ENCODE measurements around the gene GMPPA. TPM values are rescaled to one million over a fixed set of nuclear protein-coding genes. Genes with fewer than 3 reads are reported as not detected.

GMPPA gene
- total RNA-seq, 2 experiments from 2014 or later = 25.2 to 28.4 TPM

DNA sequence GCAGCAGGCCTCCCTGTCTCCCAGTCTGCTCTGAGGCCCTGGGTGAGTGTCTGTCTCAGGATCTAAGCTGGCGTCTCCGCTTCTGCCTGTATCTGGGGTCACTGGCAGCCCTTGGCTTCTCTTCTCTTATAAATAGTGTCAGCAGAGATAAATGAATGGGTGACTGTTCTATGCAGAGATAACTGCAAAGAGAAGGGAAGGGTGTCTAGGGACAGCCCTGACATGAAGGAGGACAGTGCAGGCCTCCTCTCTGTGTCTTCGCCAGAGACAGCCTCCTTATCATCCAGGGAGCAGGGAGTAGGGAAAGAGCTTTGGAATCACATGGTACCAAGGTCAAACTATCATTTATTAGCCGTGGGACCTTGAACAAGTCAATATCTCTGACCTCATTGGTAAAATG lies 28.3 kb upstream of the GMPPA start:
- intact Hi-C loops (cut with micrococcal nuclease) = no loop called here
- H3K27me3 Mint-ChIP-seq (ENCODE audit: low read depth) = no peaks in the 10 kb centered on the region
- H3K9me3 Mint-ChIP-seq = no peaks in the 10 kb centered on the region
- no peaks in the 10 kb centered on the region for H3K4me1 Mint-ChIP-seq (ENCODE audit: low read depth)
- CTCF ChIA-PET = interaction anchor here (1.4 kb wide), 1 partner anchor 59 kb away, joined by 7 read pairs; no protein-coding TSS in a partner anchor
- no peak for DNase-seq
- H3K4me3 Mint-ChIP-seq = no peak overlapping the region
- no peaks in the 10 kb centered on the region for H3K36me3 Mint-ChIP-seq (ENCODE audit: low read depth)
- no peak overlapping the region for H3K27ac Mint-ChIP-seq

DNA sequence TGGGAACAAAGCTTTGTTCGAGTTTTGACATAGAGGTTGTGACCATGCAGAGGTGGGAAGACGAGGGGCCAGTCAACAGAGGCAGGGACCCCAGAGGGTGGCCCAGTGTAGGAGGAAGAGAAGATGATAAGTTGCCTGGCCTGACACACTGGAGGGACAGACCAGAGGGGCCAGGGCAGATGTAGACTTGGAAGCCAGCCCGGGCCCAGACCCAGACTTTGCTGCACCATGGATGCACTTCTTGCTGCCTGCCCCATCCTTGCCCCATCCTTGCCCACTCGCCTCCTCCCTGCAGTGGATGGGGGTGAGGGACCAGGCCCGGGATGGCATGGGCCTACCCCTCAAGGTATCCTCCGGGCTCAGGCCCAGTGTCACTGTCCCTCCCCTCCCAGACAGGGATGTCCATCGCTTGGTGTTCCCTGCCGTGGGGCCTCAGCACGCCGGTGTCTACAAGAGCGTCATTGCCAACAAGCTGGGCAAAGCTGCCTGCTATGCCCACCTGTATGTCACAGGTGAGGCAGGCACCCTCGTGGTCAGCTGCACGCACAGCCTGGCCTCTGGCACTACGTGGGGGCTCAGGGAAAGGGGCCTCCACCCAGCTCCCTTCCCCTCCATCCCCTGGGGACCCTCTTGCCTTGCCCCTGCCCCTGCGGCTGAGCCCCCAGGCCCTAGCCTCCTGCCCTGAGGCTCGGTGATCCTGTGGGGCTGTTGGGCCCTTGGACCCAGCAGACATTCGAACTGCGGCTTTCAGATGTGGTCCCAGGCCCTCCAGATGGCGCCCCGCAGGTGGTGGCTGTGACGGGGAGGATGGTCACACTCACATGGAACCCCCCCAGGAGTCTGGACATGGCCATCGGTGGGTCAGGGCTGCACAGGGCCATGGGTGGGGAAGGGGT lies 27.0 kb upstream of the GMPPA start:
- Mint-ChIP-seq H3K27ac (no peak overlapping the region), H3K27me3 (ENCODE audit: low read depth) (peaks cover 2% of the 10 kb centered on the region), H3K4me3 (no peak overlapping the region), H3K36me3 (ENCODE audit: low read depth) (no peaks in the 10 kb centered on the region), H3K4me1 (ENCODE audit: low read depth) (peaks cover 4% of the 10 kb centered on the region), H3K9me3 (no peaks in the 10 kb centered on the region)
- no peak for DNase-seq
- CTCF ChIA-PET = interaction anchor here (0.7 kb wide), 1 partner anchor 11 kb away, joined by 3 read pairs; no protein-coding TSS in a partner anchor
- intact Hi-C loops (cut with micrococcal nuclease) = no loop called here

GRCh38 chr2:219472629-219473187 lies 26.0 kb upstream of the GMPPA start:
- no peaks in the 10 kb centered on the region for H3K9me3 Mint-ChIP-seq
- DNase-seq = no peak
- H3K4me1 Mint-ChIP-seq (ENCODE audit: low read depth) = peaks cover 4% of the 10 kb centered on the region
- no peak overlapping the region for H3K27ac Mint-ChIP-seq
- H3K27me3 Mint-ChIP-seq (ENCODE audit: low read depth) = peaks cover 2% of the 10 kb centered on the region
- no peak overlapping the region for H3K4me3 Mint-ChIP-seq
- intact Hi-C loops (cut with micrococcal nuclease) = no loop called here
- H3K36me3 Mint-ChIP-seq (ENCODE audit: low read depth) = no peaks in the 10 kb centered on the region
- CTCF ChIA-PET = interaction anchor here (0.7 to 1.2 kb wide), 2 partner anchors 10 to 27 kb away, joined by 3 read pairs; no protein-coding TSS in a partner anchor

- no peak for DNase-seq
- Mint-ChIP-seq H3K36me3 (ENCODE audit: low read depth) (no peaks in the 10 kb centered on the region), H3K27me3 (ENCODE audit: low read depth) (peaks cover 2% of the 10 kb centered on the region), H3K4me3 (no peak overlapping the region), H3K27ac (no peak overlapping the region), H3K9me3 (no peaks in the 10 kb centered on the region), H3K4me1 (ENCODE audit: low read depth) (peaks cover 4% of the 10 kb centered on the region)
- CTCF ChIA-PET = interaction anchor here (1.2 to 5.8 kb wide), 3 partner anchors 22 to 55 kb away, joined by 3 to 73 read pairs (median 7); no protein-coding TSS in a partner anchor
- intact Hi-C loops (cut with micrococcal nuclease) = no loop called here
These were observed 25.2 kb upstream of the GMPPA start for GRCh38 chr2:219473511-219473910.

DNA sequence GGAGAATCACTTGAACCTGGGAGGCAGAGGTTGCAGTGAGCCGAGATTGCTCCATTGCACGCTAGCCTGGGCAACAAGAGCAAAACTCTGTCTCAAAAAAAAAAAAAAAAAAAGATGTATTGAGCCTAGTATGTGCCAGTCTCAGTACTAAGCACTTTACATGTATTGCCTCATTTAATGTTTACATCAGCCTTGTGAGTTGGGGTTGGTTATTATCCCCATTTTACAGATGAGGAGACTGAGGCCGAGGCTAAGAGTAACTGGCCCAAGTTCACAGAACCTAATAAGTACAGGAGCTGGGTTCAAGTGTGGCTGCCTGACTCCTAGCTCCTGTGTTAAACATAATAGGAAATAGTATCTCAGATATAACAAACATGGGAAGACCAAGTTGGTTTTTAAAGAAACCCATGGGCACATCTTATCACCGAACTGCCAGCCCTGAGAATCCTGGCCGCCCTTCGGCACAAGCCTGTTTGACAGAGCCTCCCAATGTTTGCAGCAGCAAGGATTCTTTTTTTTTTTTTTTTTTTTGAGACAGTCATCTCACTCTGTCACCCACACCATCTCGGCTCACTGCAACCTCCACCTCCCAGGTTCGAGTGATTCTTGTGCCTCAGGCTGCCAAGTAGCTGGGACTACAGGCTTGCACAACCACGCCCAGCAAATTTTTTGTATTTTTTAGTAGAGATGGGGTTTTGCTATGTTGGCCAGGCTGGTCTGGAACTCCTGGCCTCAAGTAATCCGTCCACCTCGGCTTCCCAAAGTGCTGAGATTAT lies 24.2 kb upstream of the GMPPA start:
- Mint-ChIP-seq H3K36me3 (ENCODE audit: low read depth) (no peaks in the 10 kb centered on the region), H3K4me1 (ENCODE audit: low read depth) (peaks cover 4% of the 10 kb centered on the region), H3K4me3 (no peak overlapping the region), H3K9me3 (no peaks in the 10 kb centered on the region), H3K27me3 (ENCODE audit: low read depth) (peaks cover 2% of the 10 kb centered on the region), H3K27ac (no peak overlapping the region)
- DNase-seq = no peak
- CTCF ChIA-PET = interaction anchor here (0.6 to 5.8 kb wide), 3 partner anchors 21 to 146 kb away, joined by 3 to 73 read pairs (median 7); no protein-coding TSS in a partner anchor
- intact Hi-C loops (cut with micrococcal nuclease) = no loop called here

- no peaks in the 10 kb centered on the region for H3K9me3 Mint-ChIP-seq
- H3K4me1 Mint-ChIP-seq (ENCODE audit: low read depth) = peaks cover 4% of the 10 kb centered on the region
- intact Hi-C loops (cut with micrococcal nuclease) = no loop called here
- no peak for DNase-seq
- no peak overlapping the region for H3K27ac Mint-ChIP-seq
- no peaks in the 10 kb centered on the region for H3K36me3 Mint-ChIP-seq (ENCODE audit: low read depth)
- H3K4me3 Mint-ChIP-seq = no peak overlapping the region
- peaks cover 2% of the 10 kb centered on the region for H3K27me3 Mint-ChIP-seq (ENCODE audit: low read depth)
- CTCF ChIA-PET = interaction anchor here (0.7 to 5.8 kb wide), 4 partner anchors 20 to 73 kb away, joined by 3 to 73 read pairs (median 6); no protein-coding TSS in a partner anchor
These were observed 23.4 kb upstream of the GMPPA start for GRCh38 chr2:219475278-219475677.

- H3K4me3 Mint-ChIP-seq = no peak overlapping the region
- CTCF ChIA-PET = interaction anchor here (0.6 to 5.8 kb wide), 15 partner anchors 9 to 123 kb away, joined by 3 to 73 read pairs (median 5); partner anchors contain the start of gene GMPPA
- H3K27ac Mint-ChIP-seq = no peak overlapping the region
- intact Hi-C loops (cut with micrococcal nuclease) = loop anchor here (1.0 to 2.0 kb wide), 4 partner anchors 45 to 166 kb away; no protein-coding TSS in a partner anchor
- DNase-seq = peak; percentile 80
- H3K27me3 Mint-ChIP-seq (ENCODE audit: low read depth) = peaks cover 2% of the 10 kb centered on the region
- H3K4me1 Mint-ChIP-seq (ENCODE audit: low read depth) = peaks cover 4% of the 10 kb centered on the region
- H3K9me3 Mint-ChIP-seq = no peaks in the 10 kb centered on the region
- no peaks in the 10 kb centered on the region for H3K36me3 Mint-ChIP-seq (ENCODE audit: low read depth)
These were observed 22.7 kb upstream of the GMPPA start for GRCh38 chr2:219475697-219476651.

DNA sequence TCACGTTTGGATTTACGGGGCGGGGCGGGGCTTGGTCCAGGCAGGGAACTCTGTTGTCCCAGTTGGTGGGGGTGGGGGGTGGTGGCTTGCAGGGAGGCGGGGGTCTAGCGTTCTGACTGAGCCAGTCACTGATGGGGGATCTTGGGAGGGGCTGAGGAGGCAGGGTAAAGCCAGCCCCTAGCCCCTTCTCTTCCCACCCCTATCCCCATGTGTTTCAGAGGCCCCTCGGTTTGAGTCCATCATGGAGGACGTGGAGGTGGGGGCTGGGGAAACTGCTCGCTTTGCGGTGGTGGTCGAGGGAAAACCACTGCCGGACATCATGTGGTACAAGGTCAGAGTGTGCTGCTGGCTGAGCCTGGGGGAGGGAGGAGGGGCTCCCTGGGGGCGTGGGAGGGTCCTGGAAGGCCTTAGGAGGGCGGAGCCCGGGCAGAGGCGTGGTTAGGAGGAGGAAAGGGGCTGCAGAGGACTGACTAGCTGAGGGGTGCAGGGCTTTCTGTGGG lies 22.0 kb upstream of the GMPPA start:
- Mint-ChIP-seq H3K4me3 (no peak overlapping the region), H3K36me3 (ENCODE audit: low read depth) (no peaks in the 10 kb centered on the region), H3K4me1 (ENCODE audit: low read depth) (peaks cover 4% of the 10 kb centered on the region), H3K27ac (no peak overlapping the region), H3K9me3 (no peaks in the 10 kb centered on the region), H3K27me3 (ENCODE audit: low read depth) (peaks cover 2% of the 10 kb centered on the region)
- CTCF ChIA-PET = interaction anchor here (0.9 to 5.8 kb wide), 13 partner anchors 9 to 123 kb away, joined by 3 to 73 read pairs (median 5); partner anchors contain the start of gene GMPPA
- no peak for DNase-seq
- intact Hi-C loops (cut with micrococcal nuclease) = loop anchor here (1.0 to 2.0 kb wide), 4 partner anchors 44 to 166 kb away; no protein-coding TSS in a partner anchor

- CTCF ChIA-PET = interaction anchor here (1.2 to 5.8 kb wide), 6 partner anchors 10 to 75 kb away, joined by 3 to 73 read pairs (median 5); partner anchors contain the start of gene GMPPA
- no peak overlapping the region for H3K4me3 Mint-ChIP-seq
- no peaks in the 10 kb centered on the region for H3K36me3 Mint-ChIP-seq (ENCODE audit: low read depth)
- H3K9me3 Mint-ChIP-seq = no peaks in the 10 kb centered on the region
- intact Hi-C loops (cut with micrococcal nuclease) = loop anchor here (2.0 kb wide), 1 partner anchor 44 kb away; no protein-coding TSS in a partner anchor
- no peak for DNase-seq
- H3K27me3 Mint-ChIP-seq (ENCODE audit: low read depth) = peaks cover 7% of the 10 kb centered on the region
- H3K4me1 Mint-ChIP-seq (ENCODE audit: low read depth) = peaks cover 4% of the 10 kb centered on the region
- H3K27ac Mint-ChIP-seq = no peak overlapping the region
These were observed 21.5 kb upstream of the GMPPA start for GRCh38 chr2:219477179-219477578.

DNA sequence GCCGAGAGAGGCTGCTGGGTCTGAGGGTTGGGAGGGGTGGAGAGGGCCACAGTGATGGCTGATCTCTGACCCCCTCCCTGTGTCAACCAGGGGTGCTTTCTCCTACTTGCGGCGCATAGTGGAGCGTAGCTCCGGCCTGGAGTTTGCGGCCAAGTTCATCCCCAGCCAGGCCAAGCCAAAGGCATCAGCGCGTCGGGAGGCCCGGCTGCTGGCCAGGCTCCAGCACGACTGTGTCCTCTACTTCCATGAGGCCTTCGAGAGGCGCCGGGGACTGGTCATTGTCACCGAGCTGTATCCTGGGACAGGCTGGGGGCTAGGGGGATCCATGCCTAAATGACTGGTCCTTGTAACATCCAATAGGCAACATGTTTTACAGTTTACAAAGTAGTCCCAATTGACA lies 20.9 kb upstream of the GMPPA start:
- Mint-ChIP-seq H3K4me1 (ENCODE audit: low read depth) (peaks cover 4% of the 10 kb centered on the region), H3K4me3 (no peak overlapping the region), H3K36me3 (ENCODE audit: low read depth) (no peaks in the 10 kb centered on the region), H3K9me3 (no peaks in the 10 kb centered on the region), H3K27ac (no peak overlapping the region), H3K27me3 (ENCODE audit: low read depth) (peaks cover 9% of the 10 kb centered on the region)
- CTCF ChIA-PET = interaction anchor here (1.2 to 5.8 kb wide), 4 partner anchors 17 to 50 kb away, joined by 3 to 73 read pairs (median 8); partner anchors contain the start of gene GMPPA
- DNase-seq = no peak
- intact Hi-C loops (cut with micrococcal nuclease) = loop anchor here (2.0 kb wide), 1 partner anchor 43 kb away; no protein-coding TSS in a partner anchor

All from activated naive CD4-positive, alpha-beta T cell treated with anti-CD3 and anti-CD28 coated beads for 36 hours (primary cell).